ENCODE data around the gene STH. TPM values are rescaled to one million over a fixed set of nuclear protein-coding genes. Genes with fewer than 3 reads are reported as not detected.

Gene STH
- polyA plus RNA-seq, 1 donor (not counting 4 experiments of a cell fraction or from before 2014, with no cell fraction given), result not detected

- no peaks in the 10 kb centered on the region for H3K36me3 ChIP-seq (ENCODE audit: control insufficient read depth in 2 of 2, extremely low read depth in 1 of 2, insufficient read depth in 2 of 2, low read length in 2 of 2)
- FAIRE-seq (no peak), DNase-seq (ENCODE audit: low read depth, low spot score) (no peak)
- H4K20me1 ChIP-seq (ENCODE audit: control insufficient read depth, extremely low read depth, insufficient read depth, low read length), result no peaks in the 10 kb centered on the region
- H3K79me2 ChIP-seq (ENCODE audit: control insufficient read depth, insufficient read depth, low read length), result no peaks in the 10 kb centered on the region
- dilution Hi-C loops (cut with MboI; ENCODE audit: extremely low pct_ligation_motif_present, low sequenced_read_pairs), result no loop called here
- H3K9ac ChIP-seq (ENCODE audit: control insufficient read depth, extremely low read depth, insufficient read depth, low read length), result no peak overlapping the region
- H3K9me1 ChIP-seq (ENCODE audit: control insufficient read depth, extremely low read depth, insufficient read depth, low read length), result no peaks in the 10 kb centered on the region
- peaks cover 22% of the 10 kb centered on the region for H3K27me3 ChIP-seq (ENCODE audit: control insufficient read depth, extremely low read depth, insufficient read depth, low read length)
- no peak overlapping the region for H3K4me2 ChIP-seq (ENCODE audit: control insufficient read depth, extremely low read depth, insufficient read depth, low read depth, low read length)
- H3K4me3 ChIP-seq (ENCODE audit: control insufficient read depth in 2 of 3, extremely low read depth in 1 of 3, insufficient read depth in 2 of 3, low read depth in 1 of 3, low read length in 3 of 3), result no peak overlapping the region
- TF ChIP-seq, protein P1, sequence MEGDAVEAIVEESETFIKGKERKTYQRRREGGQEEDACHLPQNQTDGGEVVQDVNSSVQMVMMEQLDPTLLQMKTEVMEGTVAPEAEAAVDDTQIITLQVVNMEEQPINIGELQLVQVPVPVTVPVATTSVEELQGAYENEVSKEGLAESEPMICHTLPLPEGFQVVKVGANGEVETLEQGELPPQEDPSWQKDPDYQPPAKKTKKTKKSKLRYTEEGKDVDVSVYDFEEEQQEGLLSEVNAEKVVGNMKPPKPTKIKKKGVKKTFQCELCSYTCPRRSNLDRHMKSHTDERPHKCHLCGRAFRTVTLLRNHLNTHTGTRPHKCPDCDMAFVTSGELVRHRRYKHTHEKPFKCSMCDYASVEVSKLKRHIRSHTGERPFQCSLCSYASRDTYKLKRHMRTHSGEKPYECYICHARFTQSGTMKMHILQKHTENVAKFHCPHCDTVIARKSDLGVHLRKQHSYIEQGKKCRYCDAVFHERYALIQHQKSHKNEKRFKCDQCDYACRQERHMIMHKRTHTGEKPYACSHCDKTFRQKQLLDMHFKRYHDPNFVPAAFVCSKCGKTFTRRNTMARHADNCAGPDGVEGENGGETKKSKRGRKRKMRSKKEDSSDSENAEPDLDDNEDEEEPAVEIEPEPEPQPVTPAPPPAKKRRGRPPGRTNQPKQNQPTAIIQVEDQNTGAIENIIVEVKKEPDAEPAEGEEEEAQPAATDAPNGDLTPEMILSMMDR (optimal IDR thresholded peaks at IDR 0.05 in 1 of 3, IDR thresholded peaks at IDR 0.05 in 1 of 3, conservative IDR thresholded peaks at IDR 0.05 in 1 of 3; ENCODE audit: extremely low read depth in 1 of 3, insufficient read depth in 2 of 3, low read length in 3 of 3), result no peak
- no peak for TF ChIP-seq EZH2 (IDR thresholded peaks at IDR 0.05; ENCODE audit: low read length)
- H3K9me3 ChIP-seq (ENCODE audit: control insufficient read depth, low read depth, low read length), result no peaks in the 10 kb centered on the region
- no peak overlapping the region for H3K27ac ChIP-seq (ENCODE audit: control insufficient read depth, insufficient read depth, low read length)
- no peak overlapping the region for H2AFZ ChIP-seq (ENCODE audit: control insufficient read depth, low read length)
- peaks cover 4% of the 10 kb centered on the region for H3K4me1 ChIP-seq (ENCODE audit: control insufficient read depth, extremely low read depth, insufficient read depth, low read length)
These were observed 47.1 kb upstream of the STH start for GRCh38 chr17:45951941-45952340.

DNA sequence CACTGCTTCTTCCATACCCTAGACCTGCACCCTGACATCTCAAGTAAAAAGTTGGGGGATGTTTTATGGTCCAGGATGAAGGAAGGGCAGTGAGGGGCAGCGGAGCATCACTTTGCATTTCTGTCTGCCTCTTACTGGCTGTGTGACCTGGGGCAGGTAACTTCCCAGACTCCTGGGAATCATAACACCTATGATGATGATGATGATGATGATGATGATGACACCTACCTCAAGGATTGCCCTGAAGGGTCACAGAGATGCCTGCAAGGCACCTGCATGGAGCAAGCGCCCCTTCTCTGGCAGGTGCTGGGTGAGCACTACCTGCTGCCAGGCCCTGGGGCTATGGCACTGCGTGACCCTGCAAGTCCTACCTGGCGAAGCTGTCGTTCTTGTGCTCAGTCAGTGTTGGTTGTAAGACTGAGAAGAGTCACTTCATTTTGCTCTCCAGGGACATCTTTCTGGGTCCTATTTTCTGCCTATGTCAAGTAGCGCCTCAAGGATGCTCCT lies 46.2 kb upstream of the STH start:
- H3K36me3 ChIP-seq (ENCODE audit: control insufficient read depth in 2 of 2, extremely low read depth in 1 of 2, insufficient read depth in 2 of 2, low read length in 2 of 2), result no peaks in the 10 kb centered on the region
- H3K79me2 ChIP-seq (ENCODE audit: control insufficient read depth, insufficient read depth, low read length), result no peaks in the 10 kb centered on the region
- H3K27ac ChIP-seq (ENCODE audit: control insufficient read depth, insufficient read depth, low read length), result no peak overlapping the region
- H3K9me3 ChIP-seq (ENCODE audit: control insufficient read depth, low read depth, low read length), result no peaks in the 10 kb centered on the region
- dilution Hi-C loops (cut with MboI; ENCODE audit: extremely low pct_ligation_motif_present, low sequenced_read_pairs), result no loop called here
- no peak overlapping the region for H3K4me2 ChIP-seq (ENCODE audit: control insufficient read depth, extremely low read depth, insufficient read depth, low read depth, low read length)
- DNase-seq (ENCODE audit: low read depth, low spot score) (no peak), FAIRE-seq (no peak)
- no peaks in the 10 kb centered on the region for H3K9me1 ChIP-seq (ENCODE audit: control insufficient read depth, extremely low read depth, insufficient read depth, low read length)
- no peak overlapping the region for H2AFZ ChIP-seq (ENCODE audit: control insufficient read depth, low read length)
- no peak overlapping the region for H3K9ac ChIP-seq (ENCODE audit: control insufficient read depth, extremely low read depth, insufficient read depth, low read length)
- peaks cover 22% of the 10 kb centered on the region for H3K27me3 ChIP-seq (ENCODE audit: control insufficient read depth, extremely low read depth, insufficient read depth, low read length)
- H3K4me3 ChIP-seq (ENCODE audit: control insufficient read depth in 2 of 3, extremely low read depth in 1 of 3, insufficient read depth in 2 of 3, low read depth in 1 of 3, low read length in 3 of 3), result no peak overlapping the region
- TF ChIP-seq, protein P1 (optimal IDR thresholded peaks at IDR 0.05 in 1 of 3, IDR thresholded peaks at IDR 0.05 in 1 of 3, conservative IDR thresholded peaks at IDR 0.05 in 1 of 3; ENCODE audit: extremely low read depth in 1 of 3, insufficient read depth in 2 of 3, low read length in 3 of 3), result no peak
- TF ChIP-seq EZH2 (IDR thresholded peaks at IDR 0.05; ENCODE audit: low read length), result no peak
- H4K20me1 ChIP-seq (ENCODE audit: control insufficient read depth, extremely low read depth, insufficient read depth, low read length), result no peaks in the 10 kb centered on the region
- H3K4me1 ChIP-seq (ENCODE audit: control insufficient read depth, extremely low read depth, insufficient read depth, low read length), result peaks cover 4% of the 10 kb centered on the region
